HG03457 (cell line): Measurements from ENCODE around the gene GKN1.

Experiments
- ATAC-seq: cut with Tn5 transposase; IDR thresholded peaks from one replicate; pipeline ENCODE4 v1.9.1; 2021; ENCODE audit warnings: moderate number of reproducible peaks; ENCODE audit not compliant: unreplicated experiment

GKN1 gene

DNA sequence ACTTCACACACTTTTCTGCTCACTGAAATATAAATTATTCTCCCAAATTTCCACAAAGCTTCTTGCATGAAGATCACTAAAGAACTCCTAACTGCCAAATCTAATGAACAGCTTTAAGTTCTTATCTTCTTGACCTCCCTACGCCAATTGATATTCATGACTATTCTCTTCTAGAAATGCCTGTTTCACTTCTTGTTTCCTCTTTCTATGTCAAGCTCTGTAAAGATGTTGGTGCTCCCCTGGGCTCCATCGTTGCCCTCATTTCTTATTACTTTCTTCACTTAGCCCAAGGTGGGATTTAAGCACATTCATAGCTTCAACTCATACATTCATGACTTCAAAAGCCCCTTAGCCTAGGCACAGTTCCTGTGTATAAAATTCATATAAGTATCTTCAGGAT is 29.3 kb downstream of the GKN1 start:
- ATAC-seq, result no peak

DNA sequence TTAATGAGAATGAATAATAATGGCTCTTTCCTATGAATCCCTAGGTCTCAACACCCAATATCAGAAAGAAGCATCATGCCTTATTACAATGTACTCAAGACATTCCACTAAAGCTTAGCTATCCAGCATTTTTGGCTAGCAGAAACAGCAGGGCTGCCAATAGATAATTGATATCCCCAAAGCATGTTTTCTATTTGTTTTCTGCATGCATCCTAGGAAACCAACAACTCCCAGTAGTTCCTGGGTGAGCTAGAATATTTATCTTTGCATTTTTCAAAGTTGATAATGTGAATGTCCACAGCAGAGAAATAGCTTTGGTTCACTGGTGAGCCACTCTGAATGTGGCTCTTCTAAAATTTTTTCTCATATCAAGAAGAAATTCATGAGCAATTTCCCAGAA is 32.7 kb downstream of the GKN1 start:
- ATAC-seq, result no peak

GRCh38 chr2:69007603-69008002 is 33.2 kb downstream of the GKN1 start:
- ATAC-seq, result no peak

- no peak for ATAC-seq
These were observed 36.2 kb downstream of the GKN1 start for GRCh38 chr2:69010437-69011194.

- ATAC-seq, result no peak
These were observed 37.2 kb downstream of the GKN1 start for GRCh38 chr2:69011611-69012157.

GRCh38 chr2:69012310-69013141 is 38.1 kb downstream of the GKN1 start:
- no peak for ATAC-seq

- ATAC-seq, result no peak
These were observed 38.9 kb downstream of the GKN1 start, which contains the start of gene ANTXR1 for GRCh38 chr2:69013142-69013839. TSS of gene ANTXR1 (plus strand) at chr2:69013179. CDS start at chr2:69013500, 321 bp downstream.

GRCh38 chr2:69013840-69014821 is 39.7 kb downstream of the GKN1 start:
- no peak for ATAC-seq

- no peak for ATAC-seq
These were observed 42.6 kb downstream of the GKN1 start for GRCh38 chr2:69017080-69017479.

GRCh38 chr2:69017835-69018234 is 43.4 kb downstream of the GKN1 start:
- no peak for ATAC-seq

DNA sequence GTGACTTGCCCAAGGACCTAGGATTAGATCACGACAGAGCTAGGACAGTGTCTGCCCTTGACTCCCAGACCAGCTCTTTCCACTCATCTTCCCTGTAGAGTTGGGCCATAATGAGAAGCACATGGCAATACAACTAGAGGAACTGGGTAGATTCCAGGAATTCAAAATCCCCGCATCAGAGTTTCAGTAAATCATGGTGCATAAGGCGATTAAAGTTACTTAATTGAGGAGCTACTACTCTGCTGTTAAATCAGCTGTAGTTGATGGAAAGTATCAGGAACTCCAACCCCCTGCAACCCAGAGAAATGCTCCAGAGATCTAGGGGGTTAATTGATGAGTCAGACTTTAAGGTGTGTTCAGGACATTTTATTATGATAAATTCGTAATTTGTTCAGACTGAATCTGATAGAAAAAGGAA is 44.3 kb downstream of the GKN1 start:
- ATAC-seq, result no peak

GRCh38 chr2:69020496-69021426 is 46.3 kb downstream of the GKN1 start:
- no peak for ATAC-seq

- no peak for ATAC-seq
These were observed 47.3 kb downstream of the GKN1 start for GRCh38 chr2:69021727-69022126.

DNA sequence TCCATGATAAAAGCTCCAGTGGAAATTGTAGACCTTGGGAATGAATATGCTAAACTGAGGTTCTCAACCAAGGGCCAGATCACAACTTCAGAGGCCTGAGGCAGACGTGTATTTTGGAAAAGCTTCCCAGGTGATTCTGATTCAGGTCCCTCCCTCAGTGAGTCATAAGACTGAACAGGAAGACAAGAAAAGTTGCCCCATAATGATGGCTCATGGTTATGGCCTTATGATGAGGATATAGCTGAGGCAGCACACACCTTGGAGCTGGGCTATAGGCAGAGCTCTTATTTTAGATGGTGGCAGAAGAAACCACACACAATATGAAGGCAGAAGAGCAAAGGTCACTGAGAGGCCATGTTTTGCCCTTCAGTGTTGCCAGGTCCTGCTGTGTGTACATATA is 48.1 kb downstream of the GKN1 start:
- no peak for ATAC-seq

DNA sequence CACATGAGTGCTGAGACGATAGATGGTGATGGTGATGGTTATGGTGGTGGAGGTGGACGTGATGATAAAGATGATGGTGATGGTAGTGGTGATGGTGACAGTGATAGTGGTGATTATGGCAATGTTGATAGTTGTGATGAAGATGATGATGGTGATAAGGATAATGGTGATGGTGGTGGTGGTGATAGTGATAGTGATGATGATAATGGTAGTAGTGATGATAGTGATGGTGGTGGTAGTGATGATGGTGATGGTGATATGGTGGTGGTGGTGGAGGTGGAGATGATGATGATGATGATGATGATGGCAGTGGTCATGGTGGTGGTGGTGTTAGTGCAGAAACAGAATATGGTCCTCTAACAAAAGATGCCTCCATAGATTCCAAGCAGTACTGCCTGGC is 48.8 kb downstream of the GKN1 start:
- ATAC-seq, result no peak

GRCh38 chr2:69026026-69026425 is 51.6 kb downstream of the GKN1 start:
- ATAC-seq, result no peak

GRCh38 chr2:69026691-69027459 is 52.4 kb downstream of the GKN1 start:
- ATAC-seq, result no peak
